Measurements from ENCODE around the gene CDH23.

DNA sequence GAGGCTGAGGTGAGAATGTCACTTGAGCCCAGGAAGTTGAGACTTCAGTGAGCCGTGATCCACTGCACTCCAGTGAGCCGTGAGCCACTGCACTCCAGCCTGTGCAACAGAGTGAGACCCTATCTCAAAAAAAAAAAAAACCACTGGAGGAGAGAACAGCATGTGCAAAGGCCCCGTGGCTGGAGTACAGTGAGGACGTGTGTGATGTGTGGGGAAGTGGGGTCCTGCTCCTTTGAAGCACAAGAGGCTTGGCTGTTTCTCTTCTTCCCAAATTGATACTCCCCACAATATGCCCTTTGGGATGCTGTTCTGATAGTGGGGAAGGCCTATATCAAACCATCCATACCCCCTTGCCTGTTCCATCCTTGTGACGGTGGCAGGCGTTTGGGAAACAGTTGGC lies 254.7 kb downstream of the CDH23 start:
- TF ChIP-seq CTCF (conservative IDR thresholded peaks at IDR 0.05 in 1 of 2, IDR thresholded peaks at IDR 0.05 in 1 of 2; ENCODE audit: extremely low read depth in 1 of 2, insufficient read depth in 1 of 2, low read depth in 1 of 2, low read length in 2 of 2) = no peak
- TF ChIP-seq EZH2 (IDR thresholded peaks at IDR 0.05; ENCODE audit: borderline replicate concordance, low read length) = no peak
